Smooth muscle cell of the brain vasculature (primary cell): Measurements from ENCODE around the gene ENG.
A peak's percentile ranks its signal among the peaks of the same experiment; 100 is the strongest.

ENCODE experiments used
- DNase-seq: peaks from one replicate; pipeline ENCODE4 v3.0.0-alpha.2; 2012; ENCODE audit warnings: low read depth, low spot score

Gene ENG

DNA sequence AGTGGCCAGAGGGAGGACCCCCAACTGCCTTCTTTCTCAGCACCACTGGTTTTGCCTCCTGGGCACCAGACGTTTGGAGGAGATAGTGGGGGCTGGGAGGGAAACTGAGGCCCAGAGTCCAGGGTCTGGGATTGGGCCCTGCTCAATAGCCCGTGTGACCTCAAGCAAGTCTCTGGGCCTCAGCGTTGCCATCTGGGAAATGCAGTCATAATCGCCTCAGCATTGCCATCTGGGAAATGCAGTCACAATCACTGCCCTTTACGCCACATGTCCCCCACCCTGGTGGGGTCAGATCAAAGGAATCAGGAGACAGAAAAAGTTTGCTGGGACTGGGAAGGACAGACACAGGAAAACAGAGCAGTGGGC, 77.6 kb downstream of the ENG start:
- DNase-seq = no peak

DNA sequence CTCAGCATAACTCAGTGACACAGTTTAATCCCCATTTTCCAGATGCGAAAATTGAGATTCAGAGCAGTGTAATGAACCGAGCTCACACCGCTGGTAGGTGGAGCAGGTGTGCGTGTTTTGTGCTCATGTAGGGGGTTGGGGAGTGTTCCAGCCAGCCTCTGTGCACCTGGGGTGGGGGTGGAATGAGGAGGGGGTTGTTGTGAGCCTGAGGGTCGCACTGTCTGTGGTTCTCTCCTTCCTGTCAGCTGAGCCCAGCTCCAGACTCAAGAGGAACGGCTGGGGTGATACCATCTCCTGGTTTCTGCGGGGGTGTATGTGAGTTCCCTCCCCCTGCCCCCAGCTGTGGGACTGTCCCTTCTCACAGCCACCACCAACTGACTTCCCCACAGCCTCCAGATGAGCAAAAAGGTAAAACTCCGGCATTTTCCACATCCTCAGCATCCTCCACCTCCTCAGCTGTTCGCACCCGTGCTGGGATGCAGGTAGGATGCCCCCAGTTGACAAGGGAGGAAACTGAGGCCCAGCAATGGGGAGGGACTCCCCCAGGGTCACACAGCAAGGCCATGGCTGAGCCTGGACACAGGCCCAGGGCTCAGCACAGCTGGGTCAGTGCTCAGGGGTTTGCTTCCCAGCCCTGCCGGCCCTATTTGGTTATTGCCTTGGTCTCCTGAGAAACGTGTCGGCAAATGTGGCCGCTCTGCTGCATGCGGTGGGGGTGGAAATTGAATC, 78.1 kb downstream of the ENG start:
- DNase-seq = no peak

DNA sequence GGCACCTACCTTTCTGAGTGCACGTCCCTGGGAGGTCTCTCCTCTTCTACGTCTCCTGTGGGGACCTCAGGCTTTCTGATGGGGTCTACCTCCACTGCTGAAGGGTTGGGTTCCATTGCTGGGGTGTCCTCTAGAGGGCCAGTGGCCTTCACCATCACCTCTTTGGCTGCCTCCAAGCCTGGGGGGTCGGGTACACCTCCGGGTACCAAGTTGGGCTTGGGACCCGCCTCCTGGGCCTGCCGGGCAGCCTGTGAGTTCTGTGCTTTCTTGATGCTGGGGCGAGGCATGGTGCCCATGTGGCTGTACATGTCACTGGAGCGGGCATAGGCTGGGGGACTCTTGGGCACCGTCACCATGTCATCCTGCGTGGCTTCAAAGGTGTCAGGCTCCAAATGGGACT, 80.5 kb downstream of the ENG start:
- no peak for DNase-seq

DNA sequence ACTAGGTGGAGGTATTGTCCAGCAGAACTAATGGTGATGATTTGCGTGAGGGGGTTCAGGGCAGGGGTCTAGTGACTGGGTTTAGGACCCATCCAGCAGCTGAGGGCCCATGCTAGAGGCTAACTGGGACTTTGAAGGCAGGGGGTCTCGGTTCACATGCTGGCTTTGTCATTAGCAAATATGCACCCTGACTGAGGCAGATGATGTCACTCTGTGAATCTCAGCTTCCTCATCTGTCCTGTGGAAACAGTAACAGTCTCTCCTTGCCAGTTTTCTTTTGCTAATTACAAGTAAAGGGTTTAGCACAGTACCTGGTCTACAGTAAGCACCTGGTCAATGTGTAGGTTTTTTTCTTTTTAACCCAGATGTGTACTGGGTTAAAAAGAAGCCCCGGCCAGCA, 81.2 kb downstream of the ENG start:
- DNase-seq = no peak

DNA sequence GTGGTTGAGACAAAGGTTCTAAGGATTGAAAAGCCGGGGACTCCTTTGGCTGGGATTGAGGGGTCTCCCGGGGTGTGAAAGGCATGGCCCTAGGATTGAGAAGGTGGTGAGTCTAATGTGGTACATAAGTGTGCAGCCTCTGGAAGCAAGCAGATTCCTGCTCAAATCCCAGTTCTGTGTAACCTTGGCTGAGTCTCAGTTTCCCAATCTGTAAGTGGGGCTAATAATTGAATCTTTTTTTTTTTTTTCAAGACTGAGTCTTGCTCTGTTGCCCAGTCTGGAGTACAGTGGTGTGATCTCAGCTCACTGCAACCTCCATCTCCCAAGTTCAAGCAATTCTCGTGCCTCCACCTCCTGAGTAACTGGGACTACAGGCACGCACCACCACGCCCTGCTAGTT, 81.9 kb downstream of the ENG start:
- no peak for DNase-seq

DNA sequence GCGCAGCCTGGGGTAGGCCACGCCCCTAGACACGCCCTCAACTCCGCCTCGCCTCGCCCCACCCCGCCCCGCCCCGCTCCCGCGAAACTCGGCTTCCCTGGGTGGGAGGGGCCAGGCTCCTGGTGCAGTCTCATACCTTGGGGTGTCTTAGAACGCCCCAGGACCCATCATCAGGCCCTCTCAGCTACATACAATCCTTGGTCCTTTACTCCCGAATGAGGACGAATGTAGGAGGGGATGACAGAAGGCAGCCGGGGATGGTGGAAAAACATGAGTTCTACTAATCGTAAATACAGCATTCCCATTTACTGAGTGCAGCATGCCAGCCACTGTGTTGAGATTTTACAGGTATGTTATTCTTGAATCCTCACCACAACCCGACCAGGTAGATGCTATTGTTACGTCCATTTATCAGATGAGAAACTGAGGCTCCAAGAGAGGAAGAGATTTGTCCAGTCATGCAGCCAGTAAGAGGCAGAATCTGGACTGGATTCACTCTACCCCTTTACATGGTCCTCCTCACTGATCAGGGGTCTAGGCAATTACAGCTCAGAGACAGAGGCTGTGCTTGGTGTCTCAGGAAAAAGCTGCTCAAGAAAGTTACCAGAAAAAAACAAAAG, 82.8 kb downstream of the ENG start:
- DNase-seq = no peak

DNA sequence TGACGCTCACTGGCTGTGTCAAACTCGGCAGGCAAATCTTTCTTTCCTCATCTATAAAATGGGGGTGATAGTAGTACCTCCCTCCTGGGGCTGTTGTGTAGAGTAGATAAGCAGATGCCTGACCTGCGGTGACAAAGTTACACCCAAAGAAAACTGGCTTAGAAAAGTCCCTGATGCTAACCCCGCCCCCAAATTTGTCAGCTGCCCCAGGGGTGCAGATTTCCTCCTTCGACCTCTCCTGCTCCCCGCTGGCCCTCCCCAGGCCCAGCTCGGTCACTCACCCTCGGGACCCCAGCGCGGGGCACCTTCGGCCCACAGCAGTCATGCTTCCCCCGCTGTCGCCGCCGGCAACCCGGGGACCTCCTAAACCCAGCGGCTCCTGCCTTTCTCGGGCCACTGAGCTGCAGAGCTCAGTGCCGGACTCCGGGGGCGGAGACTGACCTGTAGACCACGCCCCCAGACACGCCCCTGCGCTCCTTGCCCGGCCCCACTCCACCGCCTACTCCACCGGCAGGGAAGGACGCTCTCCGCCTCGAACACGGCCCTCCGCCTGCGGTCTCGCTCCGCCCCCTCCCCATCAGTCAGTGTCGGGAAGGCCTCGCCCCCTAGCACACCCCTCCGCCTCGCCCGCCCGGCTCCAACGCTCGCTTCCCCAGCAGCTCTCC, 83.4 kb downstream of the ENG start:
- DNase-seq = peak; percentile 93

DNA sequence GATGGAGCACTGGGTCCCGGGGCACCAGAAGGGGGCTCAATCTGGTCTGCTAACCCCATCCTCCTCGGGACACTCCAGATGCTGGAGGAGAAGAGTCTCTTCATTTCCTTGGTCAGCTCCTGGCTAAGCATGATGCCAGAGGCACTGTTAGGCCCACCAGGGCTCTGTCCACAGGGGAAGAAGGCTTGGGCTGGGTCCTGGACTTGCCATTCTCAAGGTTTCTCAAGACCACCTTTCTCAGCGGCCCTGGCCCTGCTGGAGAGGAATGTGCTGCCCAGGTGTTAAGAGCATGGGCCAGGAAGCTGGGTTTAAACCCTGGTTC, 83.9 kb downstream of the ENG start:
- no peak for DNase-seq

DNA sequence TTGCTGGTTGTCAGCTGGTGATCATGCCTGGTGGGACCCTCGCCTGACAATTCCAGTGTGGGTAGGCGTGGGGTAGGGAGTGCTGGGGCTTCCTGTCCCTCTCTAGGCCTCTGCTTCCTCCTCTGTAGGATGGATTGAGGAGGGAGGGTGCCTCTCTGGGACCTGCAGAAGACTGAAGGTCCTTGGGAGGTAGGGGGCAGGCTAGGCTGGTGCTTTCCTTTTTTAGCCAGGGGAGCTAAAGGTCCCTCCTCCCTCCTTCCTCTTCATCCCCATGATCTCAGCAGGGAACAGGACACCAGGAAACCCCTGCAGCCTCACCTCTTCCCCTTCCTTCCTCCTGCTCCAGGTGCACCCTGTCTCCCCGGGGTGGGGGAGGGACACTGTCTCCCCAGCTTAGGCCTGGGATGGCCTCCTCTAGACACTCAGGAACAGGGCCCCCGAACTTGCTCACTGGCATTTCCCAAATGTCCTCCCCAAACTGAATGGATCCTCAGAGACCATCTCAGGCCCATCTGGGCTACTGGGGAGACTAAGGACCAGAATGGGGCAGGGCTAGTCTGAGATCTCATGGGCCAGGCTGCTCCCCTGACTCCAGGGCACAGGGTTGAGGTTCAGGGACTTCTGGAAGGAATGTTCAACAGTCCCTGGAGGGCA, 84.4 kb downstream of the ENG start:
- DNase-seq = no peak

DNA sequence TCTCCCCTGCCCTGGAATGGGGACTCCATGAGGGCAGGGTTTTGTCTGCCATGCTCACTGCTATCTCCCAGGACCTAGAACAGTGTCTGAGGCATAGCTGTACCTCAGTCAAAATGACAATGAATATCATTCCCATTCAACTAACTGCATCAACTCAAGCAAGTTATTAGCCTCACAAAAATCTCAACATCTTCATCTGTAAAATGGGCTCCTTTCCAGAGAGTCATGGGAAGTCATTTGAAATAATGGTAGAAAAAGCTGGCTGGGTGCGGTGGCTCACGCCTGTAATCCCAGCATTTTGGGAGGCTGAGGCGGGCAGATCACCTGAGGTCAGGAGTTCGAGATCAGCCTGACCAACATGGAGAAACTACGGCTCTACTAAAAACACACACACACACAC, 85.4 kb downstream of the ENG start:
- no peak for DNase-seq

DNA sequence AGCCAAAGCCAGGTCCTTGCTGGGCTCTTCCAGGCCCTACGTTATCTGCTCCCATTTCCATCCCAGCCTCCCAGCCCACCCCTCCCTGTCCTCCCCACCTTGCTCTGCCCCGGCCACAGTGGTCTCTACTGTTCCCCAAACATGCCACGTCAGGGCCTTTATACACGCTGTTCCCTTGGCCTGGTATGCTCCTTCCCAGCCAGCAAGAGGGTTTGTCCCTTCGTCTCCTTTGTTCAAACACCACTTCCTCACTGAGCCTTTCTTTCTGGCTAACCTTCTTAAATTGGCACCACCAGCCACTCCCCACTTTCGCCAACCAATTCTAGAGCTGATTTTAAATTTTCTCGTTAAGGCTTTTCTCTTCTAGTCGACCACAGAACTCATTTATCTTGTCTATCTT, 85.8 kb downstream of the ENG start:
- DNase-seq = no peak

DNA sequence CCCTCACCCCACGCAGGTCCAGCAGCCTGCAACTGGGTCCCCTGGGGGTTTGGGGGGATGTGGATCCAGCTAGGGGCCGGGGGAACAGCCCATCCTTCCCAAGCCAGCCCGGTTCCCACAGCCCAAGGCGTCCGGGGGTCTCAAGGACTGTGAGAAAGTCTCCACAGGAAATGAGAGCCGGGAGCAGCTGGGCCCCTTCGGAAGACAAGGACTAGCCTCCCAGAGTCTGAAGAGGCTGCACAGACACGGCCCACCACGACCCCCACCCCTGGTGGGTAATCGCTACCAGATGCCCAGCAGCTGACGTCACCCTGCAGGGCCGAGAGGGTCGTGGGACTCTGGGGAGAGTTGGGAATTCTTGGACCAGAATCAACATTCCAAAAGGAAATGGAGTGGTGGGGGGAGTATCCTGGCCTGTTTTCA, 86.5 kb downstream of the ENG start:
- DNase-seq = no peak

DNA sequence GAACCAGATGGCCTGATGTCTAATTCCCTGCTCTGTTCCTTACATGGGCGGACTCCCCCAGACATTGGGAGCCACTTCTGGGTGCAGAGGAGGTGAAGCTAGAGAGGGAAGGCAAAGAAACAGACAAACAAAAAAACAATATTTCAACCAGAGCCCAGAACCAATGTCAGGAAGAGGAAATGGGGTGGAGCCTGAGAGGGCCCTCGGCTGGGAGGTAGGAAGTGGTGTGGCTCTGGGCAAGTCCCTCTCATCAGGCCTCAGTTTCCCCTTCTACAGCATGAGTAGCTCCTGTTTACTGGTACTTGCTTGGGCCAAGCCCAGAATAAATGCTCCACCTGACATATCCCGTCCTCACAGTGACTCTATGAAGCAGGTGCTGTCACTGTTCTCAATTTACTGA, 87.0 kb downstream of the ENG start:
- DNase-seq = no peak

DNA sequence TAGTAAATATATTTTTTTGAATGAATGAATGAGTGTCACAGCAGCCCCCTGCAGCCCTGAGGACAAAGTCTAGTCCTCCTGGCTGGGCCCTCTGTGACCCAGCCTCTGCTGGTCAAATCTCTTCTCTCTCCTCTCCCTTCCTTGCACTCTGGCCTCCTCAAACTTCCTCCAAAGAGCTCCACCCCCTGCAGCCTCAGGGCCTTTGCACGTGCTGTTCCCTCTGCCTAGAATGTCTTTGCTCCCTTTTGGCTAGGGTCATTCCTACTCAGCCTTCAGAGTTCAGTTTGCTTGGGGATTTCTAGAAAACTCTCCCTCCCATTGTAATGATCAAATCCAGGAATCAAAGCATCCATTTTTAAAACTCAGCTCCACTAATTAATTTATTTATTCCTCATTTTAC, 89.0 kb downstream of the ENG start:
- DNase-seq = no peak
